K562 (cell line): Measurements from ENCODE around the gene TLN1. TPM values are rescaled to one million over a fixed set of nuclear protein-coding genes. Genes with fewer than 3 reads are reported as not detected.

Source experiments
- C11orf30 ChIP-seq: fragments of 450-650 bp; IDR thresholded peaks from 2 replicates; pipeline ENCODE4 v1.6.1; 2016; ENCODE audit warnings: low read depth, mild to moderate bottlenecking
- CC2D1A ChIP-seq: fragments of 450-650 bp; IDR thresholded peaks from 2 replicates; pipeline ENCODE4 v1.6.1; 2017; ENCODE audit warnings: mild to moderate bottlenecking
- CREM ChIP-seq: IDR thresholded peaks from 2 replicates; pipeline ENCODE4 v1.6.1; 2014; ENCODE audit warnings: antibody characterized with exemption, low read depth
- ERF ChIP-seq: fragments of 450-650 bp; formaldehyde crosslinking; IDR thresholded peaks from 2 replicates; pipeline ENCODE4 v1.4.0; 2020; ENCODE audit warnings: mild to moderate bottlenecking, mixed read lengths
- ETS1 ChIP-seq: conservative IDR thresholded peaks from 2 replicates; pipeline ENCODE4 v1.6.1; 2011; ENCODE audit warnings: low read depth, mild to moderate bottlenecking, low read length; ENCODE audit not compliant: control insufficient read depth
- GMEB1 ChIP-seq: fragments of 250-450 bp; sonication (Bioruptor Pico); IDR thresholded peaks from 2 replicates; pipeline ENCODE4 v1.4.0; 2020; ENCODE audit warnings: mild to moderate bottlenecking
- HNRNPLL ChIP-seq: fragments of 200-400 bp; formaldehyde crosslinking; IDR thresholded peaks from 2 replicates; pipeline ENCODE4 v1.6.1; 2017; ENCODE audit warnings: low read length, low read depth, mild to moderate bottlenecking; ENCODE audit not compliant: poor library complexity, severe bottlenecking
- NRF1 ChIP-seq, 2 experiments: fragments of 450-650 bp; IDR thresholded peaks in 1 of 2; conservative IDR thresholded peaks in 1 of 2; 2 replicates each; pipeline ENCODE4 v1.6.1; 2014; ENCODE audit warnings: mild to moderate bottlenecking in 2 of 2
- TEAD1 ChIP-seq, 2 experiments: fragments of 450-650 bp in 1 of 2; sonication (generic) in 1 of 2; formaldehyde crosslinking; IDR thresholded peaks; 2 replicates each; pipeline versions ENCODE4 v1.4.0 to v1.8.0; 2020 to 2022; ENCODE audit warnings: mild to moderate bottlenecking in 2 of 2, missing genetic modification reagents in 1 of 2
- UBTF ChIP-seq, 2 experiments: IDR thresholded peaks; 2 replicates each; pipeline ENCODE4 v1.6.1; 2012; ENCODE audit warnings: improper control_type of control experiment in 2 of 2, low read depth in 2 of 2, low read length in 2 of 2, borderline replicate concordance in 1 of 2
- VEZF1 ChIP-seq: fragments of 200-800 bp; sonication (Bioruptor generic); IDR thresholded peaks from 2 replicates; pipeline ENCODE4 v1.6.1; 2017; ENCODE audit warnings: missing genetic modification characterization, missing compliant biosample characterization
- ZFX ChIP-seq: sonication (generic); formaldehyde crosslinking; IDR thresholded peaks from 2 replicates; pipeline ENCODE4 v1.8.0; 2022; ENCODE audit warnings: mild to moderate bottlenecking, missing genetic modification reagents, moderate library complexity
- ZNF143 ChIP-seq: sonication (generic); formaldehyde crosslinking; IDR thresholded peaks from 2 replicates; pipeline ENCODE4 v1.9.0; 2022; ENCODE audit warnings: mild to moderate bottlenecking, missing genetic modification reagents
- ZNF384 ChIP-seq: IDR thresholded peaks from 2 replicates; pipeline ENCODE4 v1.6.1; 2012; ENCODE audit warnings: low read depth, low read length, improper control_type of control experiment
- ZNF395 ChIP-seq: fragments of 200-800 bp; sonication (Bioruptor generic); IDR thresholded peaks from 2 replicates; pipeline ENCODE4 v1.6.1; 2017; ENCODE audit warnings: missing genetic modification characterization, missing compliant biosample characterization
- ZNF655 ChIP-seq: fragments of 250-450 bp; sonication (Bioruptor Pico); IDR thresholded peaks from 2 replicates; pipeline ENCODE4 v1.5.0; 2021
- ZNF830 ChIP-seq: fragments of 250-450 bp; sonication (Bioruptor Pico); IDR thresholded peaks from 2 replicates; pipeline ENCODE4 v1.5.0; 2021; ENCODE audit warnings: mild to moderate bottlenecking
- polyA plus RNA-seq, 8 experiments: library from polyadenylated mRNA; depleted of rRNA in 4 of 8; stranded (reverse) in 5 of 8; unstranded in 3 of 8; fragments of >200 nt; fragmentation: Nextera tagmentation in 2 of 8; fragmentation: Illumina TruSeq in 1 of 8; extraction: Ambion mirVana in 2 of 8; extraction: Trizol in 1 of 8; gene quantifications; 2 replicates each; pipeline versions ENCODE4 v1.2.1 to v1.2.3, GENCODE V29; 2011 to 2014; ENCODE audit warnings: inconsistent platforms in 1 of 8, missing spikeins in 1 of 8
- total RNA-seq, 7 experiments: library from RNA; depleted of rRNA in 6 of 7; stranded (reverse); fragments of >200 nt in 6 of 7; fragmentation: Illumina TruSeq in 2 of 7; extraction: Trizol in 2 of 7; gene quantifications; 2 replicates each; pipeline versions ENCODE4 v1.2.1 to v1.2.3, GENCODE V29; 2011 to 2021; ENCODE audit warnings: low replicate concordance in 1 of 7

TLN1 gene
- total and polyA plus RNA-seq, 9 of the 15 experiments (the other 6 are each of a cell fraction or from before 2014, with no cell fraction given), result 3.6 to 240 (median 54.8) TPM

- TF ChIP-seq ZNF655, result no peak
- TF ChIP-seq C11orf30, result peak; percentile 60
- TF ChIP-seq CC2D1A, result no peak
- TF ChIP-seq CREM, result peak; percentile 96
- TF ChIP-seq GMEB1 (CRISPR knock-in tag), result peak; percentile 57; the same call in 1 of the 2 replicates
- peak; percentile 90 for TF ChIP-seq ZNF143
- TF ChIP-seq HNRNPLL, result peak; percentile 84
- TF ChIP-seq ETS1, result 0 out of 2 replicates have a peak, but pooled peaks have one; percentile 40
- TF ChIP-seq TEAD1 (CRISPR knock-in tag; IDR thresholded peaks at IDR 0.05), result peak in 1 of 2 experiments; percentile 76; a peak in 2 of 4 replicates
- TF ChIP-seq ZNF830 (CRISPR knock-in tag), result no peak
- peak; percentile 77 to 83 for TF ChIP-seq NRF1 (conservative IDR thresholded peaks at IDR 0.05 in 1 of 2, IDR thresholded peaks at IDR 0.05 in 1 of 2)
- TF ChIP-seq VEZF1, result peak; percentile 99
- TF ChIP-seq ZNF384, result 0 out of 2 replicates have a peak, but pooled peaks have one; percentile 7
- TF ChIP-seq ERF (CRISPR knock-in tag), result no peak
- 0 out of 2 replicates have a peak, but pooled peaks have one; percentile 56 for TF ChIP-seq ZFX
- 0 out of 2 replicates have a peak, but pooled peaks have one; percentile 51 for TF ChIP-seq ZNF395 (CRISPR knock-in tag)
- TF ChIP-seq UBTF (IDR thresholded peaks at IDR 0.05; ENCODE audit: borderline replicate concordance in 1 of 2, low read depth in 2 of 2, low read length in 2 of 2), result peak in 1 of 2 experiments; percentile 64; a peak in 1 of 4 replicates
These were observed at the start of gene TLN1, which contains the start of gene CREB3 (continued) for GRCh38 chr9:35732185-35732799.
